Purkinje cell (primary cell): Measurements from ENCODE around the gene APLNR. TPM values are rescaled to one million over a fixed set of nuclear protein-coding genes. Genes with fewer than 3 reads are reported as not detected.

Experiments
- polyA plus RNA-seq: library from polyadenylated mRNA; unstranded; fragments of >200 nt; fragmentation: Nextera tagmentation; gene quantifications from 2 replicates; pipeline ENCODE4 v1.2.1, GENCODE V29; 2014

Gene APLNR
- not detected in 2 replicates for polyA plus RNA-seq

DNA sequence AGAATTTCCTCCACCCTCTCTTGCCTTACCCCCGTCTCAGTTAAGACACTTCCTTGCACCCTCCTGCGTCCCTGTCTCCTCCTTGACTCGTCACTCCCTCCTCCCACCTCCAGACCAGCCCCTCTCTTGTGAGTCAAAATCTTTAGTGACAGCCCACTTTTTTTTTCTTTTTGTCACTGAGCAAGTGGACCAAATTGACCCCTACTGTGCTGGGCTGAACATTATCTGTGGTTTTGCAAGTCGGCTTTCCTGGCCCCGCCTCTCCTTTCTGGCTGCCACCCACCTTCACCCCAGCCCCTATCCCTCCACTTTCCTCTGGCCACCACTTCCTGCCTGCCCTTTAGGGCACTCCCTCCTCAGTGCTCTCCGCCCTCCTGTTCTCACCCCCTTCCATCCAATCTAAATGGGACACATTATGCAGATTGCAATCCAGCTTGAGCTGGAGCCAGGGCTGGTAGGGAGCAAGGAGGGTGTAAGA lies at the start of gene APLNR:
APLNR (minus strand) TSS at position 47 of the 478 bp plus-strand sequence. CDS start 246 bp downstream, outside the sequence.

Other genes with a start within 250 kb of the APLNR start
- gene OR5AK2, start 248.3 kb downstream of the APLNR start, polyA plus RNA-seq: not detected in 2 replicates
- 0.07 TPM in 1 of 2 replicates, not detected in the other for gene LRRC55, start 55.3 kb downstream of the APLNR start, polyA plus RNA-seq
- gene TNKS1BP1, start 87.7 kb upstream of the APLNR start, polyA plus RNA-seq: 3.7 and 5.3 TPM in 2 replicates
- 24.9 and 28.2 TPM in 2 replicates for gene SSRP1, start 98.6 kb upstream of the APLNR start, polyA plus RNA-seq
- not detected in 2 replicates for gene P2RX3, start 101.1 kb upstream of the APLNR start, polyA plus RNA-seq
- gene PRG3, start 143.9 kb upstream of the APLNR start, polyA plus RNA-seq: not detected in 2 replicates
- not detected in 2 replicates for gene PRG2, start 153.4 kb upstream of the APLNR start, polyA plus RNA-seq
- gene SLC43A3, start 189.9 kb upstream of the APLNR start, polyA plus RNA-seq: 1.1 and 3.0 TPM in 2 replicates
- gene RTN4RL2, start 223.3 kb upstream of the APLNR start, polyA plus RNA-seq: 0.16 TPM in 1 of 2 replicates, not detected in the other